ENCODE measurements around the gene DCLK2. TPM values are rescaled to one million over a fixed set of nuclear protein-coding genes. Genes with fewer than 3 reads are reported as not detected.

Gene DCLK2
- total RNA-seq, 1 experiment from 2014 or later: 2.7 TPM

DNA sequence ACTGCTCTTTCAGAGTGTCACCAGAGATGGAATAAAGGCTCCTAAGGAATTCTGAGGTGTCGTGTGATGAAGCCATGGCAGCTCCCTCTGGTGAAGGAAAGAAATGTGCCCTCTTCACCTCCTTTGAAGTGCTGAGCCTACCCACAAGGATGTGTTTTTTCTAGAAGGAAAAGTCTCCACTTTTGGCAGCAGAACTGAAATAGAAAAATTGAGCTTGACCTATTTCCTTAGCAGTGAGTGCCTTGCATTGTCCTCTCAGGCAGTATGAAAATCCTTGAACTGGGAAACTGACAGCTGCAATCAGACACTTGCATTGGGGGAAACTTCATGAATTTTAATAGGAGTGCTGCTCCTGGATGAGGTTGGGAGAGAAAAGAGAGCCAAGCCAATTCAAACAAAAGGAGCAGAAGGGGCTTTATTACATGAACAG lies 95.2 kb downstream of the DCLK2 start:
- Histone ChIP-seq H3K9me3 (ENCODE audit: control insufficient read depth in 1 of 2, insufficient read depth in 1 of 2, low read depth in 1 of 2, low read length in 2 of 2) (no peaks in the 10 kb centered on the region), H3K79me2 (ENCODE audit: insufficient read depth, low read length) (no peaks in the 10 kb centered on the region), H3K36me3 (ENCODE audit: control insufficient read depth in 1 of 2, insufficient read depth in 2 of 2, low read length in 2 of 2) (no peaks in the 10 kb centered on the region), H3K27me3 (ENCODE audit: insufficient read depth, low read length) (no peaks in the 10 kb centered on the region), H3K9ac (ENCODE audit: low read length) (no peak overlapping the region), H4K20me1 (ENCODE audit: insufficient read depth) (no peaks in the 10 kb centered on the region), H3K4me2 (ENCODE audit: low read length) (no peak overlapping the region), H3K27ac (ENCODE audit: low read depth, low read length) (no peak overlapping the region), H3K4me1 (ENCODE audit: control insufficient read depth in 1 of 2, insufficient read depth in 2 of 2, low read length in 2 of 2) (peaks cover 0 to 7% of the 10 kb centered on the region in 2 experiments; a peak in 1 of 4 replicates), H3K4me3 (replicated peaks in 1 of 2; ENCODE audit: low read depth in 1 of 2, low read length in 2 of 2) (no peak overlapping the region), H2AFZ (ENCODE audit: low read depth, low read length, poor library complexity, severe bottlenecking) (no peak overlapping the region), H3K9me2 (ENCODE audit: insufficient read depth) (no peaks in the 10 kb centered on the region)
- TF ChIP-seq SRF (IDR thresholded peaks at IDR 0.05; ENCODE audit: low read depth): no peak
- no peak for TF ChIP-seq SP1 (IDR thresholded peaks at IDR 0.05; ENCODE audit: low read depth)
- no peak for TF ChIP-seq EZH2phosphoT487 (IDR thresholded peaks at IDR 0.05; ENCODE audit: borderline replicate concordance)
- no peak for TF ChIP-seq ZFX (IDR thresholded peaks at IDR 0.05)
- TF ChIP-seq EGR1 (IDR thresholded peaks at IDR 0.05; ENCODE audit: low read depth): no peak
- no TSS peak for BruUV-seq (replicated peaks)
- ATAC-seq (no peak), DNase-seq (ENCODE audit: low read depth, low spot score) (no peak)
- RAD21 ChIA-PET (ENCODE audit: low non-redundant PET in 1 of 2, low total read pairs in 2 of 2, uncharacterized antibody in 2 of 2, unreplicated experiment in 2 of 2): no interaction called here
- POLR2A ChIA-PET: no interaction called here
- CTCF ChIA-PET: no interaction called here
- intact Hi-C loops (cut with micrococcal nuclease): no loop called here

DNA sequence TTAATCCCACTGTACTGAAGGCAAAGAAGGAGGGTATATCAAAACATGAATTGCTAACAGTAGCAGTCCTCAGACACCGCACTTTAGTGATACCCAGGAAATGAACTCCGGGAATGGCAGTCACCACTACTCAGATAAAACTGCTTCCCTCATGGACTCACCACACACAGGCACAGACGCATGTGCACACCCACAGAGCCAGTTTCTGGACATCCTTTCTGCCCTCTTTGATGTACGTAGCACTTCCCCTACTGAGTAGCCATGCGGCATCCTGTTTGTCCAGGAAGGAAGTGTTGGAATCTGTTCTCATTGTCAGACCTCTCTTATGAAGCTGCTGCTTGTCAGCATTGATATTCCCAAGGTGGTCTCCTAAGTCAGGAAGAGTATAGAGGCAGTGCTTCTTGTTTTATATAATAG lies 95.7 kb downstream of the DCLK2 start:
- no peaks in the 10 kb centered on the region for H3K9me3 ChIP-seq (ENCODE audit: control insufficient read depth in 1 of 2, insufficient read depth in 1 of 2, low read depth in 1 of 2, low read length in 2 of 2)
- no peak for DNase-seq (ENCODE audit: low read depth, low spot score)
- H3K4me1 ChIP-seq (ENCODE audit: control insufficient read depth in 1 of 2, insufficient read depth in 2 of 2, low read length in 2 of 2): peaks cover 0 to 7% of the 10 kb centered on the region in 2 experiments; a peak in 1 of 4 replicates
- no peak overlapping the region for H3K9ac ChIP-seq (ENCODE audit: low read length)
- H3K79me2 ChIP-seq (ENCODE audit: insufficient read depth, low read length): no peaks in the 10 kb centered on the region
- H3K9me2 ChIP-seq (ENCODE audit: insufficient read depth): no peaks in the 10 kb centered on the region
- H3K36me3 ChIP-seq (ENCODE audit: control insufficient read depth in 1 of 2, insufficient read depth in 2 of 2, low read length in 2 of 2): no peaks in the 10 kb centered on the region
- CTCF ChIA-PET: no interaction called here
- no peak overlapping the region for H3K4me3 ChIP-seq (replicated peaks in 1 of 2; ENCODE audit: low read depth in 1 of 2, low read length in 2 of 2)
- no peaks in the 10 kb centered on the region for H3K27me3 ChIP-seq (ENCODE audit: insufficient read depth, low read length)
- intact Hi-C loops (cut with micrococcal nuclease): no loop called here
- TF ChIP-seq FOSL1 (IDR thresholded peaks at IDR 0.05; ENCODE audit: low read depth) (no peak), RAD21 (IDR thresholded peaks at IDR 0.05; ENCODE audit: low read depth) (no peak), SRF (IDR thresholded peaks at IDR 0.05; ENCODE audit: low read depth) (no peak), CEBPB (IDR thresholded peaks at IDR 0.05; ENCODE audit: low read depth) (no peak), TCF7L2 (IDR thresholded peaks at IDR 0.05; ENCODE audit: borderline replicate concordance, extremely low read depth, insufficient read depth, insufficient read length) (no peak), YY1 (IDR thresholded peaks at IDR 0.05; ENCODE audit: extremely low read depth, insufficient replicate concordance, low read depth, low read length) (no peak), ELF1 (IDR thresholded peaks at IDR 0.05; ENCODE audit: borderline replicate concordance, low read depth) (no peak), CBX3 (IDR thresholded peaks at IDR 0.05; ENCODE audit: low read depth) (no peak), EZH2phosphoT487 (IDR thresholded peaks at IDR 0.05; ENCODE audit: borderline replicate concordance) (no peak), POLR2A (IDR thresholded peaks at IDR 0.05; ENCODE audit: borderline replicate concordance, extremely low read depth, insufficient read depth, insufficient read length) (no peak), SP1 (IDR thresholded peaks at IDR 0.05; ENCODE audit: low read depth) (no peak), EZH2 (IDR thresholded peaks at IDR 0.05) (no peak), JUND (IDR thresholded peaks at IDR 0.05) (no peak), ZNF274 (IDR thresholded peaks at IDR 0.05; ENCODE audit: low read depth, low read length) (no peak)
- TF ChIP-seq, protein P1, sequence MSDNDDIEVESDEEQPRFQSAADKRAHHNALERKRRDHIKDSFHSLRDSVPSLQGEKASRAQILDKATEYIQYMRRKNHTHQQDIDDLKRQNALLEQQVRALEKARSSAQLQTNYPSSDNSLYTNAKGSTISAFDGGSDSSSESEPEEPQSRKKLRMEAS (IDR thresholded peaks at IDR 0.05): no peak
- TF ChIP-seq, protein P2, sequence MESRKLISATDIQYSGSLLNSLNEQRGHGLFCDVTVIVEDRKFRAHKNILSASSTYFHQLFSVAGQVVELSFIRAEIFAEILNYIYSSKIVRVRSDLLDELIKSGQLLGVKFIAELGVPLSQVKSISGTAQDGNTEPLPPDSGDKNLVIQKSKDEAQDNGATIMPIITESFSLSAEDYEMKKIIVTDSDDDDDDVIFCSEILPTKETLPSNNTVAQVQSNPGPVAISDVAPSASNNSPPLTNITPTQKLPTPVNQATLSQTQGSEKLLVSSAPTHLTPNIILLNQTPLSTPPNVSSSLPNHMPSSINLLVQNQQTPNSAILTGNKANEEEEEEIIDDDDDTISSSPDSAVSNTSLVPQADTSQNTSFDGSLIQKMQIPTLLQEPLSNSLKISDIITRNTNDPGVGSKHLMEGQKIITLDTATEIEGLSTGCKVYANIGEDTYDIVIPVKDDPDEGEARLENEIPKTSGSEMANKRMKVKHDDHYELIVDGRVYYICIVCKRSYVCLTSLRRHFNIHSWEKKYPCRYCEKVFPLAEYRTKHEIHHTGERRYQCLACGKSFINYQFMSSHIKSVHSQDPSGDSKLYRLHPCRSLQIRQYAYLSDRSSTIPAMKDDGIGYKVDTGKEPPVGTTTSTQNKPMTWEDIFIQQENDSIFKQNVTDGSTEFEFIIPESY (IDR thresholded peaks at IDR 0.05; ENCODE audit: extremely low read depth, insufficient replicate concordance, low read length): no peak
- TF ChIP-seq, protein P3, sequence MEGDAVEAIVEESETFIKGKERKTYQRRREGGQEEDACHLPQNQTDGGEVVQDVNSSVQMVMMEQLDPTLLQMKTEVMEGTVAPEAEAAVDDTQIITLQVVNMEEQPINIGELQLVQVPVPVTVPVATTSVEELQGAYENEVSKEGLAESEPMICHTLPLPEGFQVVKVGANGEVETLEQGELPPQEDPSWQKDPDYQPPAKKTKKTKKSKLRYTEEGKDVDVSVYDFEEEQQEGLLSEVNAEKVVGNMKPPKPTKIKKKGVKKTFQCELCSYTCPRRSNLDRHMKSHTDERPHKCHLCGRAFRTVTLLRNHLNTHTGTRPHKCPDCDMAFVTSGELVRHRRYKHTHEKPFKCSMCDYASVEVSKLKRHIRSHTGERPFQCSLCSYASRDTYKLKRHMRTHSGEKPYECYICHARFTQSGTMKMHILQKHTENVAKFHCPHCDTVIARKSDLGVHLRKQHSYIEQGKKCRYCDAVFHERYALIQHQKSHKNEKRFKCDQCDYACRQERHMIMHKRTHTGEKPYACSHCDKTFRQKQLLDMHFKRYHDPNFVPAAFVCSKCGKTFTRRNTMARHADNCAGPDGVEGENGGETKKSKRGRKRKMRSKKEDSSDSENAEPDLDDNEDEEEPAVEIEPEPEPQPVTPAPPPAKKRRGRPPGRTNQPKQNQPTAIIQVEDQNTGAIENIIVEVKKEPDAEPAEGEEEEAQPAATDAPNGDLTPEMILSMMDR (IDR thresholded peaks at IDR 0.05 in 2 of 3, conservative IDR thresholded peaks at IDR 0.05 in 1 of 3; ENCODE audit: borderline replicate concordance in 1 of 3, insufficient read depth in 1 of 3, low read depth in 2 of 3, low read length in 2 of 3): no peak
- no peaks in the 10 kb centered on the region for H4K20me1 ChIP-seq (ENCODE audit: insufficient read depth)
- POLR2A ChIA-PET: no interaction called here
- ATAC-seq: no peak
- BruUV-seq (replicated peaks): no TSS peak
- no peak overlapping the region for H3K4me2 ChIP-seq (ENCODE audit: low read length)
- no peak overlapping the region for H2AFZ ChIP-seq (ENCODE audit: low read depth, low read length, poor library complexity, severe bottlenecking)
- RAD21 ChIA-PET (ENCODE audit: low non-redundant PET in 1 of 2, low total read pairs in 2 of 2, uncharacterized antibody in 2 of 2, unreplicated experiment in 2 of 2): no interaction called here
- no peak overlapping the region for H3K27ac ChIP-seq (ENCODE audit: low read depth, low read length)

All from HCT116 (cell line).